Hematopoietic multipotent progenitor cell (in vitro differentiated cells): ENCODE measurements around the gene RBBP8. TPM values are rescaled to one million over a fixed set of nuclear protein-coding genes. Genes with fewer than 3 reads are reported as not detected.

Experiments used
- DNase-seq, 3 donors: peaks; one replicate each; pipeline ENCODE4 v3.0.0-alpha.2; 2011 to 2015; ENCODE audit warnings: low read depth in 2 of 3, low spot score in 2 of 3
- total RNA-seq: library from RNA; depleted of rRNA; stranded (reverse); fragments of >200 nt; gene quantifications from one replicate; pipeline ENCODE4 v1.2.3, GENCODE V29; 2012

The RBBP8 gene
- total RNA-seq, 1 donor = 7.5 TPM

GRCh38 chr18:23057096-23057495 is 124.0 kb downstream of the RBBP8 start:
- DNase-seq = no peak

- DNase-seq = no peak
Observed at GRCh38 chr18:23058746-23059415, 125.8 kb downstream of the RBBP8 start.

GRCh38 chr18:23059541-23060465 is 126.7 kb downstream of the RBBP8 start:
- no peak for DNase-seq

- DNase-seq = no peak
Observed at GRCh38 chr18:23062011-23062410, 128.9 kb downstream of the RBBP8 start.

GRCh38 chr18:23063502-23063901 is 130.4 kb downstream of the RBBP8 start:
- no peak for DNase-seq

GRCh38 chr18:23065234-23065806 is 132.2 kb downstream of the RBBP8 start:
- DNase-seq = no peak

GRCh38 chr18:23066060-23066459 is 132.9 kb downstream of the RBBP8 start:
- DNase-seq = no peak

GRCh38 chr18:23066504-23067039 is 133.4 kb downstream of the RBBP8 start:
- no peak for DNase-seq

- no peak for DNase-seq
Observed at GRCh38 chr18:23067236-23067635, 134.1 kb downstream of the RBBP8 start.

GRCh38 chr18:23068011-23068410 is 134.9 kb downstream of the RBBP8 start:
- peak in 1 of 3 donors; percentile 25 for DNase-seq

GRCh38 chr18:23068570-23069310 is 135.6 kb downstream of the RBBP8 start:
- DNase-seq = peak in 2 of 3 donors; percentile 18 to 54

GRCh38 chr18:23069481-23069880 is 136.4 kb downstream of the RBBP8 start:
- peak in 2 of 3 donors; percentile 24 to 60 for DNase-seq

- DNase-seq = peak in 1 of 3 donors; percentile 38
Observed at GRCh38 chr18:23069898-23070297, 136.8 kb downstream of the RBBP8 start.

- peak; percentile 60 to 95 (median 86) for DNase-seq
Observed at GRCh38 chr18:23071285-23071684, 138.2 kb downstream of the RBBP8 start.

GRCh38 chr18:23072079-23072478 is 139.0 kb downstream of the RBBP8 start:
- DNase-seq = no peak

GRCh38 chr18:23073996-23074606 is 141.0 kb downstream of the RBBP8 start:
- DNase-seq = no peak
